ENCODE results near the gene MTERF4.

GRCh38 chr2:241107031-241107783 is 5.1 kb upstream of the MTERF4 start:
- TF ChIP-seq EZH2phosphoT487 (IDR thresholded peaks at IDR 0.05; ENCODE audit: borderline replicate concordance) (no peak), CTCF (conservative IDR thresholded peaks at IDR 0.05; ENCODE audit: low read length) (no peak)
